Caco-2 (cell line): ENCODE measurements around the gene VENTX. TPM values are rescaled to one million over a fixed set of nuclear protein-coding genes. Genes with fewer than 3 reads are reported as not detected.

Source experiments
- BruUV-seq: library from RNA; stranded (reverse); fragments of 400-500 nt; replicated peaks from 2 replicates; lab custom pipeline; 2021; lab: Mats Ljungman, UMichigan
- CTCF ChIA-PET: fragments of 300-600 bp; sonication (Branson Sonifier 250); formaldehyde crosslinking; loops from one replicate; lab custom pipeline; 2022; ENCODE audit warnings: antibody characterized with exemption; lab: Charles Lee
- POLR2A ChIA-PET: fragments of 300-600 bp; sonication (Branson Sonifier 250); formaldehyde crosslinking; loops from one replicate; lab custom pipeline; 2022; ENCODE audit warnings: antibody characterized with exemption; lab: Charles Lee
- DNase-seq, 2 experiments: peaks; one replicate each; pipeline versions ENCODE4 v3.0.0 to v3.0.0-alpha.2; 2020 to 2022
- H3K27me3 ChIP-seq: replicated peaks from 2 replicates; pipeline ENCODE4 v1.6.0; 2011; ENCODE audit warnings: low read length; ENCODE audit not compliant: control insufficient read depth, insufficient read depth
- H3K36me3 ChIP-seq: 2 replicates; pipeline ENCODE4 v1.5.1; 2011; ENCODE audit warnings: low read length; ENCODE audit not compliant: control insufficient read depth, insufficient read depth
- H3K4me1 ChIP-seq: fragments of 250-450 bp; sonication (Bioruptor Pico); 2 replicates; pipeline ENCODE4 v1.5.1; 2020; ENCODE audit warnings: mild to moderate bottlenecking
- H3K4me3 ChIP-seq: 2 replicates; pipeline ENCODE4 v1.5.1; 2011; ENCODE audit warnings: low read depth, mild to moderate bottlenecking, control low read depth, low read length
- H3K9me3 ChIP-seq: fragments of 250-450 bp; sonication (Bioruptor Pico); 2 replicates; pipeline ENCODE4 v1.5.1; 2020; ENCODE audit warnings: mild to moderate bottlenecking, moderate library complexity
- H3K27ac Mint-ChIP-seq: one replicate; pipeline ENCODE4 v1.8.0; 2022; ENCODE audit warnings: mixed read lengths; ENCODE audit not compliant: unreplicated experiment
- H3K27me3 Mint-ChIP-seq: one replicate; pipeline ENCODE4 v1.8.0; 2022; ENCODE audit warnings: mixed read lengths; ENCODE audit not compliant: insufficient read depth, unreplicated experiment
- H3K36me3 Mint-ChIP-seq: one replicate; pipeline ENCODE4 v1.8.0; 2022; ENCODE audit warnings: mild to moderate bottlenecking, mixed read lengths; ENCODE audit not compliant: insufficient read depth, unreplicated experiment
- H3K4me1 Mint-ChIP-seq: one replicate; pipeline ENCODE4 v1.8.0; 2022; ENCODE audit warnings: low read depth, mixed read lengths; ENCODE audit not compliant: unreplicated experiment
- H3K4me3 Mint-ChIP-seq: one replicate; pipeline ENCODE4 v1.8.0; 2022; ENCODE audit warnings: mild to moderate bottlenecking, moderate library complexity, mixed read lengths; ENCODE audit not compliant: unreplicated experiment
- H3K9me3 Mint-ChIP-seq: one replicate; pipeline ENCODE4 v1.8.0; 2022; ENCODE audit warnings: mixed read lengths; ENCODE audit not compliant: unreplicated experiment
- intact Hi-C: fragments of 100-400 bp; cut with micrococcal nuclease; formaldehyde crosslinking; loops from one replicate; pipeline ENCODE4 v1.10.0; 2022; ENCODE audit not compliant: unreplicated experiment
- total RNA-seq: library from RNA; stranded (reverse); gene quantifications from 2 replicates; pipeline ENCODE4 v1.2.3, GENCODE V29; 2022
- TF ChIP-seq, protein P1 (sequence below), 2 experiments: fragments of 200-600 bp in 1 of 2; IDR thresholded peaks; 1 replicate in 1 of 2; 2 replicates in 1 of 2; pipeline versions ENCODE4 v1.5.1 to v1.8.0; 2011 to 2022; ENCODE audit warnings: antibody characterized with exemption in 1 of 2, control low read depth in 1 of 2, inconsistent platforms in 1 of 2, low read depth in 1 of 2, low read length in 1 of 2, mild to moderate bottlenecking in 1 of 2, moderate library complexity in 1 of 2; ENCODE audit not compliant: insufficient read depth in 1 of 2, severe bottlenecking in 1 of 2, unreplicated experiment in 1 of 2

The VENTX gene
- total RNA-seq, 1 experiment from 2014 or later, result not detected

DNA sequence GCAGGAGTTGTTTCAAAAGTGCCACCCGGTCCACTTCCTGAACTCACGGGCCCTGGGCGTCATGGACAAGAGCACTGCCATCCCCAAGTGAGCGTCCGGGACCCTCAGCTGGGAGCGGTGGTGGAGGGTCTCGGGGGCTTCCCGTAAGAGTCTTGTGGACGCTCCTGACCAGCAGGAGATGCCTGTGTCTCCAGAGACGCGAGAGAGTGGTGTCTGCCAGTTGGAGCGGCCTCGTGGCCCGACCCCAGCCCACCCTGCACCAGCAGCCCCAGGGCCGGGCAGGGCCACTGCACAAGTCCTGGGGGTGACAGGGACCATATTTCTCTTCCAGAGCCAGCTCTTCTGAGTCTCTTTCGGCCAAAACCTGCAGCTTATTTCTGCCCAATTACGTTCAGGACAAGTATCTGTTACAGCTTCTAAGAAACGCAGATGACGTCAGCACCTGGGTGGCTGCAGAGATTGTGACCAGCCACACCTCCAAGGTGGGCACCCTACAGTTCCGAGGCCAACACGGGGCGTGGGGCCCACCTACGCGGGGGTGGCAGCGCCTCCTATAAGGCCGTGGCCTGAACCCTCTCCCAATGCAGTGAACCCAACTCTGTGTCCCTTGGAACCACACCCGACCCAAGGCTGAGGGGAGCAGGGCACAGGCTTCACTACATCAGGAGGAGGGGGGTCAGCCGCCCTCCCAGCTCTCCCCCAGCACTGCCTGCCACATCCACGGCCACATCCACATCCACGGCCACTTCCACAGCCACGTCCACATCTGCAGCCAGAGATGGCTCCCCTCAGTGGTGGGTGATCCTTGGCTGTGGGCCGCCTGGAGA is 23.8 kb upstream of the VENTX start:
- H3K4me1 ChIP-seq, result no peaks in the 10 kb centered on the region
- H3K9me3 ChIP-seq, result peaks cover 4% of the 10 kb centered on the region; the same call in 1 of the 2 replicates
- TF ChIP-seq, protein P1, sequence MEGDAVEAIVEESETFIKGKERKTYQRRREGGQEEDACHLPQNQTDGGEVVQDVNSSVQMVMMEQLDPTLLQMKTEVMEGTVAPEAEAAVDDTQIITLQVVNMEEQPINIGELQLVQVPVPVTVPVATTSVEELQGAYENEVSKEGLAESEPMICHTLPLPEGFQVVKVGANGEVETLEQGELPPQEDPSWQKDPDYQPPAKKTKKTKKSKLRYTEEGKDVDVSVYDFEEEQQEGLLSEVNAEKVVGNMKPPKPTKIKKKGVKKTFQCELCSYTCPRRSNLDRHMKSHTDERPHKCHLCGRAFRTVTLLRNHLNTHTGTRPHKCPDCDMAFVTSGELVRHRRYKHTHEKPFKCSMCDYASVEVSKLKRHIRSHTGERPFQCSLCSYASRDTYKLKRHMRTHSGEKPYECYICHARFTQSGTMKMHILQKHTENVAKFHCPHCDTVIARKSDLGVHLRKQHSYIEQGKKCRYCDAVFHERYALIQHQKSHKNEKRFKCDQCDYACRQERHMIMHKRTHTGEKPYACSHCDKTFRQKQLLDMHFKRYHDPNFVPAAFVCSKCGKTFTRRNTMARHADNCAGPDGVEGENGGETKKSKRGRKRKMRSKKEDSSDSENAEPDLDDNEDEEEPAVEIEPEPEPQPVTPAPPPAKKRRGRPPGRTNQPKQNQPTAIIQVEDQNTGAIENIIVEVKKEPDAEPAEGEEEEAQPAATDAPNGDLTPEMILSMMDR (IDR thresholded peaks at IDR 0.05; ENCODE audit: insufficient read depth in 1 of 2, low read depth in 1 of 2, low read length in 1 of 2, severe bottlenecking in 1 of 2, unreplicated experiment in 1 of 2), result no peak
- peaks cover 3% of the 10 kb centered on the region; the same call in 1 of the 2 replicates for H3K27me3 ChIP-seq
- no peak overlapping the region for H3K4me3 ChIP-seq
- no peaks in the 10 kb centered on the region for H3K4me1 Mint-ChIP-seq
- ChIA-PET CTCF (no interaction called here), POLR2A (no interaction called here)
- H3K36me3 Mint-ChIP-seq, result peaks cover 5% of the 10 kb centered on the region
- H3K27me3 Mint-ChIP-seq, result peaks cover 20% of the 10 kb centered on the region
- no peaks in the 10 kb centered on the region for H3K36me3 ChIP-seq
- no peak for DNase-seq
- H3K9me3 Mint-ChIP-seq, result no peaks in the 10 kb centered on the region
- H3K4me3 Mint-ChIP-seq, result no peak overlapping the region
- no peak overlapping the region for H3K27ac Mint-ChIP-seq
- intact Hi-C loops, result loop anchor here (1.0 kb wide), 1 partner anchor 70 kb away; no protein-coding TSS in a partner anchor
- BruUV-seq, result no TSS peak

DNA sequence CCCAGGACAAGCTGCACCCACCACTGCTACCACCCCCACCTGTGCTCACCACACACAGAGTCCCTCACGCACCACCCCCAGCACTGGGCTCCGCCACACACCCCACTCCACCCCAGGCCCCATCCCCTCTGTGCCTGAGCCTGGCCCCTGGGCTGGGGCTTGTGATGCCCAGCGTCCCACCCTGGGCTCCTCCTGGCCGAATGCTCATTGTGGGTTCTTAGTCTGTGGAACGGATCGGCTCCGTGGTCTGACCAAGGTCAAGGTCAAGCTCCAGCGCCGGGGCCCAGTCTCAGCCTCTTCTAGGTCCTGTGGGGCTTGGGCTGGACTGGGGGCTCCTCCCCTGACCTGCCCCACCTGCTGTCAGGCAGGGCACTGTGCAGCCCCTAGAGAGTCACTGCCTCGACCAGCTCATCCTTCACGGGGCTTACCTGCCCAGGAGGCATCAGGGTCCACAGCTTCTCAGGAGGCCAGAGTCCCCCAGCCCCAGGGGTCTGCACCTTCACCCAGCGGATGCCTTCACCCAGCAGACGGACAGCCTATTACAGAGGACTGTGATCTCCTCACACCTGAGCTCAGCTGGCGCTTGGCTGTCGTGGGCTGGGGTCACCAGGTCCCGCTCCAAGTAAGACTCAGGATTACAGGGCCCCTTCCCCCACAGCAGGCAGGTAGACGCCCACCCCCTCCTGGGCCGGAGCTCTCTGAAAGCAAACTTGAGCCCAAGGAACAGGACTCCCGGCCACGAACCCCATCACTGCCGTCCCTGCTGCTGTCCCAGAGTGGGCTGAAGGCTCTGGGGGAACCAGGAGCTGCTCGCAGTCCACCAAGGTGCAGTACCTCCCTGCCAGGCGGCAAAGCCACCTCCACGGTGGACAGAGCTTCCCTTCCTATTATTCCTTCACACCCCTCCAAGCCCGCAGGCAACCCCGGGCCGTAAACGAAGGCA is 22.9 kb upstream of the VENTX start:
- no peaks in the 10 kb centered on the region for H3K9me3 Mint-ChIP-seq
- no TSS peak for BruUV-seq
- H3K27me3 Mint-ChIP-seq, result peaks cover 20% of the 10 kb centered on the region
- TF ChIP-seq, protein P1 (IDR thresholded peaks at IDR 0.05; ENCODE audit: insufficient read depth in 1 of 2, low read depth in 1 of 2, low read length in 1 of 2, severe bottlenecking in 1 of 2, unreplicated experiment in 1 of 2), result no peak
- no peaks in the 10 kb centered on the region for H3K36me3 ChIP-seq
- H3K27me3 ChIP-seq, result peaks cover 3% of the 10 kb centered on the region; the same call in 1 of the 2 replicates
- no peak overlapping the region for H3K27ac Mint-ChIP-seq
- H3K36me3 Mint-ChIP-seq, result peaks cover 5% of the 10 kb centered on the region
- intact Hi-C loops, result loop anchor here (1.0 kb wide), 1 partner anchor 70 kb away; no protein-coding TSS in a partner anchor
- CTCF ChIA-PET, result no interaction called here
- no peaks in the 10 kb centered on the region for H3K9me3 ChIP-seq
- no peak for DNase-seq
- no peaks in the 10 kb centered on the region for H3K4me1 Mint-ChIP-seq
- no peak overlapping the region for H3K4me3 Mint-ChIP-seq
- no peak overlapping the region for H3K4me3 ChIP-seq
- no peaks in the 10 kb centered on the region for H3K4me1 ChIP-seq
- POLR2A ChIA-PET, result interaction anchor here (0.6 kb wide), 1 partner anchor 63 kb away, joined by 6 read pairs; no protein-coding TSS in a partner anchor

DNA sequence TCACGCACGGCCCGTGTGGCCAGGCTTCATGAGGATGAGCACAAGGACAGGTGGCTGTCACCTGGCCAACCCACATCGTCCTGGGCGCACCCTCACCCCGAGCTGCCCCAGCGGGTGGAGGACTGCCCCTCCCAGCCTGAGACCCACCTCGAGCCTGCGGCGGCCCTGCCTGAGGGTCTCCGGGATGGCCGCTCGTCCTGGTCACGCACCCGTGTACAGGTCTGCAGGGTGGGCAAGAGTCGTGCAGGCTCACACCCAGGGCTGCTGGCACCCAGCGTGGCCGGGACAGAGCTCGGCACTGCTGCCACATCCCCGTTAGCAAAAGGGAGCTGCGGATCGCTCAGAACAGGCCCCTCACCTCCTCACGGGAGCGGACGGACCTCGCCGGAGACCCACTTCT is 22.1 kb upstream of the VENTX start:
- intact Hi-C loops, result no loop called here
- no peaks in the 10 kb centered on the region for H3K9me3 ChIP-seq
- H3K4me3 Mint-ChIP-seq, result no peak overlapping the region
- no peak overlapping the region for H3K27ac Mint-ChIP-seq
- peaks cover 20% of the 10 kb centered on the region for H3K27me3 Mint-ChIP-seq
- POLR2A ChIA-PET, result interaction anchor here (0.6 kb wide), 1 partner anchor 62 kb away, joined by 6 read pairs; no protein-coding TSS in a partner anchor
- no peaks in the 10 kb centered on the region for H3K4me1 ChIP-seq
- no TSS peak for BruUV-seq
- no peaks in the 10 kb centered on the region for H3K4me1 Mint-ChIP-seq
- CTCF ChIA-PET, result no interaction called here
- DNase-seq, result no peak
- TF ChIP-seq, protein P1 (IDR thresholded peaks at IDR 0.05; ENCODE audit: insufficient read depth in 1 of 2, low read depth in 1 of 2, low read length in 1 of 2, severe bottlenecking in 1 of 2, unreplicated experiment in 1 of 2), result no peak
- H3K27me3 ChIP-seq, result peaks cover 3% of the 10 kb centered on the region; the same call in 1 of the 2 replicates
- H3K4me3 ChIP-seq, result no peak overlapping the region
- H3K36me3 ChIP-seq, result no peaks in the 10 kb centered on the region
- no peaks in the 10 kb centered on the region for H3K9me3 Mint-ChIP-seq
- peaks cover 5% of the 10 kb centered on the region for H3K36me3 Mint-ChIP-seq
